Smooth muscle cell (in vitro differentiated cells): ENCODE results near the gene GRIN2B. TPM values are rescaled to one million over a fixed set of nuclear protein-coding genes. Genes with fewer than 3 reads are reported as not detected.

Experiments
- DNase-seq: peaks from one replicate; lab custom pipeline; 2025; ENCODE audit not compliant: unreplicated experiment; lab: John Stamatoyannopoulos, UW
- H2AFZ ChIP-seq: fragments of 200-600 bp; sonication (generic); 2 replicates; pipeline ENCODE4 v1.6.0; 2016; ENCODE audit warnings: antibody characterized with exemption, low read depth, mild to moderate bottlenecking
- H3F3A ChIP-seq: fragments of 200-600 bp; sonication (generic); 2 replicates; pipeline ENCODE4 v1.6.0; 2017; ENCODE audit warnings: antibody characterized with exemption, low read depth
- H3K27ac ChIP-seq: fragments of 200-600 bp; sonication (generic); 2 replicates; pipeline ENCODE4 v1.5.1; 2016; ENCODE audit warnings: low read depth, mild to moderate bottlenecking
- H3K27me3 ChIP-seq: fragments of 200-600 bp; sonication (generic); 2 replicates; pipeline ENCODE4 v1.6.1; 2016; ENCODE audit warnings: low read depth, mild to moderate bottlenecking
- H3K36me3 ChIP-seq: fragments of 200-600 bp; sonication (generic); 2 replicates; pipeline ENCODE4 v1.5.1; 2016; ENCODE audit warnings: low read depth
- H3K4me1 ChIP-seq: fragments of 200-600 bp; sonication (generic); 2 replicates; pipeline ENCODE4 v1.5.1; 2016; ENCODE audit warnings: low read depth
- H3K4me2 ChIP-seq: fragments of 200-600 bp; sonication (generic); 2 replicates; pipeline ENCODE4 v1.6.0; 2016; ENCODE audit warnings: mild to moderate bottlenecking
- H3K4me3 ChIP-seq: fragments of 200-600 bp; sonication (generic); 2 replicates; pipeline ENCODE4 v1.5.1; 2016; ENCODE audit warnings: mild to moderate bottlenecking
- H3K79me2 ChIP-seq: fragments of 200-600 bp; sonication (generic); 2 replicates; pipeline ENCODE4 v1.6.0; 2016; ENCODE audit warnings: low read depth, mild to moderate bottlenecking
- H3K9ac ChIP-seq: fragments of 200-600 bp; sonication (generic); 2 replicates; pipeline ENCODE4 v1.6.0; 2016; ENCODE audit warnings: low read depth
- H3K9me3 ChIP-seq: fragments of 200-600 bp; sonication (generic); replicated peaks from 2 replicates; pipeline ENCODE4 v1.5.1; 2016; ENCODE audit warnings: low read depth
- H4K20me1 ChIP-seq: fragments of 200-600 bp; sonication (generic); 2 replicates; pipeline ENCODE4 v1.6.0; 2016; ENCODE audit warnings: low read depth
- WGBS: methylation state at CpG from one replicate; pipeline ENCODE4 v1.1.7; 2016; ENCODE audit warnings: low lambda C conversion rate; 5-methylcytosine and 5-hydroxymethylcytosine counted together
- polyA plus RNA-seq: library from polyadenylated mRNA; unstranded; fragments of >200 nt; fragmentation: Nextera tagmentation; extraction: Ambion mirVana; gene quantifications from 2 replicates; pipeline ENCODE4 v1.2.1, GENCODE V29; 2016
- total RNA-seq: library from RNA; depleted of rRNA; stranded (reverse); fragments of >200 nt; gene quantifications from 2 replicates; pipeline ENCODE4 v1.2.3, GENCODE V29; 2014
- TF ChIP-seq, protein P1 (sequence below): fragments of 200-600 bp; sonication (generic); IDR thresholded peaks from 2 replicates; pipeline ENCODE4 v1.5.1; 2017; ENCODE audit warnings: borderline replicate concordance, mild to moderate bottlenecking, antibody characterized with exemption; ENCODE audit not compliant: insufficient read depth, poor library complexity, severe bottlenecking

The GRIN2B gene
- total and polyA plus RNA-seq, 2 experiments from 2014 or later, result not detected

DNA sequence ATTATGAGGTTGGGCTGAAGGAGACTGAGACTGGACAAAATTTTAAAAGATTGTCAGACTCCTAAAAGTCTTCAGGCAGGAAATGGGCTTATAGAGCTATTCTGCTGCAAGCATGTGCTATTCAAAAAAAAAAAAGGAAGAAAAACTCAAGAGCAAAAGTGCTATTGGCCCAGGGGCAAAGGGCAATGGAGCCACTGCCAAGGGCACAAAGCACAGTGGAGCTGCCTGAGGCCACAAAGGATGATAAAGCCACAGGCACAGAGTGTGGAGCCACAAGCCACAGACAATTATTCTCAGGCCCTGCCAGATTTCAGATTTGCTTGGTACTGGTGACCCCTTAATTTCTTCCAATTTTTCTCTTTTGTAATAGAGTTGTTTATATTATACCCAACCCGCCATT, 29.6 kb upstream of the GRIN2B start:
- no peaks in the 10 kb centered on the region for H3K9me3 ChIP-seq
- H3F3A ChIP-seq, result no peaks in the 10 kb centered on the region
- H3K4me1 ChIP-seq, result no peaks in the 10 kb centered on the region
- no peak overlapping the region for H2AFZ ChIP-seq
- no peak overlapping the region for H3K4me2 ChIP-seq
- H3K36me3 ChIP-seq, result no peaks in the 10 kb centered on the region
- no peak overlapping the region for H3K27ac ChIP-seq
- no peak overlapping the region for H3K9ac ChIP-seq
- H3K79me2 ChIP-seq, result no peaks in the 10 kb centered on the region
- whole genome bisulfite sequencing, result 86% methylated on average over 1 of the region's 1 CpG
- H3K4me3 ChIP-seq, result no peak overlapping the region
- TF ChIP-seq, protein P1, sequence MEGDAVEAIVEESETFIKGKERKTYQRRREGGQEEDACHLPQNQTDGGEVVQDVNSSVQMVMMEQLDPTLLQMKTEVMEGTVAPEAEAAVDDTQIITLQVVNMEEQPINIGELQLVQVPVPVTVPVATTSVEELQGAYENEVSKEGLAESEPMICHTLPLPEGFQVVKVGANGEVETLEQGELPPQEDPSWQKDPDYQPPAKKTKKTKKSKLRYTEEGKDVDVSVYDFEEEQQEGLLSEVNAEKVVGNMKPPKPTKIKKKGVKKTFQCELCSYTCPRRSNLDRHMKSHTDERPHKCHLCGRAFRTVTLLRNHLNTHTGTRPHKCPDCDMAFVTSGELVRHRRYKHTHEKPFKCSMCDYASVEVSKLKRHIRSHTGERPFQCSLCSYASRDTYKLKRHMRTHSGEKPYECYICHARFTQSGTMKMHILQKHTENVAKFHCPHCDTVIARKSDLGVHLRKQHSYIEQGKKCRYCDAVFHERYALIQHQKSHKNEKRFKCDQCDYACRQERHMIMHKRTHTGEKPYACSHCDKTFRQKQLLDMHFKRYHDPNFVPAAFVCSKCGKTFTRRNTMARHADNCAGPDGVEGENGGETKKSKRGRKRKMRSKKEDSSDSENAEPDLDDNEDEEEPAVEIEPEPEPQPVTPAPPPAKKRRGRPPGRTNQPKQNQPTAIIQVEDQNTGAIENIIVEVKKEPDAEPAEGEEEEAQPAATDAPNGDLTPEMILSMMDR, result no peak
- no peaks in the 10 kb centered on the region for H4K20me1 ChIP-seq
- no peak for DNase-seq
- no peaks in the 10 kb centered on the region for H3K27me3 ChIP-seq

DNA sequence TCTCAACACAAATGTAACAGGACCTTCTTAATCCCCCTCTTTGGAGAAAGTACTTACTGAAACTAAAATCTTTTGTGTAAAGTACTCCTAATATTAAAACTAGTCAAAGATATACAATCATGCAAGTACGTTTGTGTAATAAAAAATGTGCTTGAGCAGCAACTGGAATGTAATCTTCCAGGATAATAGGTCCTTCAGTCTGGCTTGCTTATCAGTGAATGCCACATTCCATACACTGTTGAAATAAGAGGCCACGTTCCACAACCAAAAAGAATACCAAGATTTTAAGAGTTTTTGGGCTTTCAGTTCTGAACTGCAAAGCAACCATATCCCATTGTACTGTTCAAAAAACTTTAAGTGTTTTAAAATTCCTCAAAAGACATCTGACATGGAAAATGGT, 26.2 kb upstream of the GRIN2B start:
- WGBS, result 14% methylated on average over 2 of the region's 2 CpGs
- DNase-seq, result no peak
- no peaks in the 10 kb centered on the region for H3K4me1 ChIP-seq
- no peaks in the 10 kb centered on the region for H3K36me3 ChIP-seq
- no peaks in the 10 kb centered on the region for H3K79me2 ChIP-seq
- no peak overlapping the region for H2AFZ ChIP-seq
- no peak overlapping the region for H3K9ac ChIP-seq
- H3K27ac ChIP-seq, result no peak overlapping the region
- no peaks in the 10 kb centered on the region for H3K27me3 ChIP-seq
- H4K20me1 ChIP-seq, result no peaks in the 10 kb centered on the region
- H3F3A ChIP-seq, result no peaks in the 10 kb centered on the region
- no peak overlapping the region for H3K4me3 ChIP-seq
- no peak overlapping the region for H3K4me2 ChIP-seq
- H3K9me3 ChIP-seq, result no peaks in the 10 kb centered on the region
- TF ChIP-seq, protein P1, result no peak

DNA sequence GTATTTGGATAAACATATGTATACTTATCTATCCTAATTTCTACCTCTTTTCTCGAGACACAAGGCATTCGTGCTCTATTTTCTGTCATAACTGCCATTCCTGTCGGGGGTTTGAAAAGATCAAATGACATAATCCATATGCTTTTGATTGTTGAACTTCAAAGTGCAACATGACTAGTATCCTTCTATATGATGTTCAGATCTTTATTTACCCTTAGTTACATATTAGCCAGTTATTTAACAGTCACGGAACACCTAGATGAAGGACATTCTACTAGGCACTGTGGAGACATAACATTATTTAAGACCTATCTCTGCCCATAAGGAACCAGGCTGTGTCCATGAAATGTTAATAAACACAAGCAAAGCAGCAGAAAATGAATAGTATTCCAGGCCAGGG, 11.2 kb upstream of the GRIN2B start:
- Histone ChIP-seq H3K79me2 (no peaks in the 10 kb centered on the region), H4K20me1 (no peaks in the 10 kb centered on the region), H3K27me3 (no peaks in the 10 kb centered on the region), H3K36me3 (no peaks in the 10 kb centered on the region), H3K4me3 (no peak overlapping the region), H3K4me2 (no peak overlapping the region), H2AFZ (no peak overlapping the region), H3K27ac (no peak overlapping the region), H3F3A (no peaks in the 10 kb centered on the region), H3K9ac (no peak overlapping the region), H3K4me1 (no peaks in the 10 kb centered on the region), H3K9me3 (no peaks in the 10 kb centered on the region)
- WGBS, result 93% methylated on average over 4 of the region's 4 CpGs
- DNase-seq, result no peak
- TF ChIP-seq, protein P1, result no peak

DNA sequence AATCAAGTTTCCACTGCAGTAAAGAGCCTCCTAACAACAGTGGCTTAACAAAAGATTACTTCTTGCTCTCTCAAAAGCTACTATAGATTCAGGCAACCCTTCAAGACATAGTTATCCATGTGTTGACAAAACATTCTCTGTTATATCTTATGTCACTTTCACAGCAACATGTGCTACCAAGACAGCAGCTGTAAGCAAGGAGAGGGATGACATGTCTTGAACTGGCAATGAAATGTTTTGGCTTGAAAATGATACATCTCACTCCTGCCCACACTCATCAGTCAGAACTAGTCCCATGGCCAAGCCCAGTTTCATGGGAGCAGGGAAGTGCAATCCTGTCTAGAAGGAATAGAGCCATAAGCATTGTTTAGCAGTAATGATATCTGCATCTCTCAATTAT, 10.7 kb upstream of the GRIN2B start:
- no peaks in the 10 kb centered on the region for H3K36me3 ChIP-seq
- H3K9me3 ChIP-seq, result no peaks in the 10 kb centered on the region
- H3K27me3 ChIP-seq, result no peaks in the 10 kb centered on the region
- H3K4me1 ChIP-seq, result no peaks in the 10 kb centered on the region
- H3K4me2 ChIP-seq, result no peak overlapping the region
- no peaks in the 10 kb centered on the region for H4K20me1 ChIP-seq
- no peak for DNase-seq
- H3K9ac ChIP-seq, result no peak overlapping the region
- H3K4me3 ChIP-seq, result no peak overlapping the region
- no peaks in the 10 kb centered on the region for H3K79me2 ChIP-seq
- H3F3A ChIP-seq, result no peaks in the 10 kb centered on the region
- H2AFZ ChIP-seq, result no peak overlapping the region
- TF ChIP-seq, protein P1, result no peak
- H3K27ac ChIP-seq, result no peak overlapping the region
